ENCODE measurements around the gene IL21.
"Not testable (repeated sequence)": the region's sequence is repeated elsewhere in the genome, so short reads cannot be mapped to it uniquely, and the experiment has no call there.

The IL21 gene

GRCh38 chr4:122621016-122621507, at the start of gene IL21:
TSS of gene IL21 (minus strand) at chr4:122621066. CDS start at chr4:122621011, 55 bp downstream.
- in situ Hi-C loops (cut with MboI; ENCODE audit: low sequenced_read_pairs) = no loop called here

DNA sequence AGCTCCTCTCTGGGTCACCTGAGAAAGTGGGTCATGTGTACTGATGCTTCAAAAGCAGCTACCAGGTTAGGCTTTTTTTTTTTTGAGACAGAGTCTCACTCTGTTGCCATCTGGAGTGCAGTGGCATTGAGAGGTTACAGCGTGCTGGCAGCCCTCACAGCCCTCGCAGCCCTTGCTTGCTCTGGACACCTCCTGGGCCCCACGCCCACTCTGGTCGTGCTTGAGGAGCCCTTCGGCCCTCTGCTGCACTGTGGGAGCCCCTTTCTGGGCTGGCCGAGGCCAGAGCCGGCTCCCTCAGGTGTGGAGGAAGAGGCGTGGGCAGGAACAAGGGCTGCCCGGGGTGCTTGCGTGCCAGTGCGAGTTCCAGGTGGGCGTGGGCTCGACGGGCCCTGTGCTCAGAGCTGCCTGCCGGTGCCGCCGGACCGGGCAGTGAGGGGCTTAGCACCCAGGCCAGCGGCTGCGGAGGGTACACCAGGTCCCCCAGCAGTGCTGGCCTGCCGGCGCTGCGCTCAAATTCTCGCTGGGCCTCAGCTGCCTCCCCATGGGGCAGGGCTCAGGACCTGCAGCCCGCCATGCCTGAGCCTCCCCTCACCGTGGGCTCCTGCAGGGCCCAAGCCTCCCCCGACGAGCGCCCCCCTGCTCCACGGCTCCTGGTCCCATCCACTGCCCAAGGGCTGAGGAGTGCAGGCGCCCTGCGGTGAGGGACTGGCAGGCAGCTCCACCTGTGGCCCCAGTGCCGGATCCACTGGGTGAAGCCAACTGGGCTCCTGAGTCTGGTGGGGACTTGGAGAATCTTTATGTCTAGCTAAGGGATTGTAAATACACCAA, 49.3 kb upstream of the IL21 start:
- in situ Hi-C loops (cut with MboI; ENCODE audit: low sequenced_read_pairs) = no loop called here

DNA sequence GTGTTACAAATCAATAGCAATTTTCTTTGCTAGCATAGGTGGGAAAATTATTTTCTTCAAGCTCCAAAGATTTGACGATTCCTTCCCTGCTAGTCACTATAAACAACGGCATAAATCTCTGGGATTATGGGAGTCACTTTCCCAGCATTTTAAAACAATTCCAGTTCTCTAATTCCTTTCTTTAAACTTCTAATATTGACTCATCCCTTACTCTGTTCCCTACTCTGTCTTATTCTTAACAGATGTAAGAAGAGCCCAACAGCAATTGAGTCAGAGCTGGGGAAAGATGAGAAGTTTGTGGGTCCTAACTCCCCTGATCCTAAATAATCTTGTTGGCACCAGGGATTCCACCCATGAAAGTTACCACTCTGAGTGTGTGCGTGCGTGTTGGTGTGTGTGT, 47.4 kb upstream of the IL21 start:
- in situ Hi-C loops (cut with MboI; ENCODE audit: low sequenced_read_pairs) = no loop called here

DNA sequence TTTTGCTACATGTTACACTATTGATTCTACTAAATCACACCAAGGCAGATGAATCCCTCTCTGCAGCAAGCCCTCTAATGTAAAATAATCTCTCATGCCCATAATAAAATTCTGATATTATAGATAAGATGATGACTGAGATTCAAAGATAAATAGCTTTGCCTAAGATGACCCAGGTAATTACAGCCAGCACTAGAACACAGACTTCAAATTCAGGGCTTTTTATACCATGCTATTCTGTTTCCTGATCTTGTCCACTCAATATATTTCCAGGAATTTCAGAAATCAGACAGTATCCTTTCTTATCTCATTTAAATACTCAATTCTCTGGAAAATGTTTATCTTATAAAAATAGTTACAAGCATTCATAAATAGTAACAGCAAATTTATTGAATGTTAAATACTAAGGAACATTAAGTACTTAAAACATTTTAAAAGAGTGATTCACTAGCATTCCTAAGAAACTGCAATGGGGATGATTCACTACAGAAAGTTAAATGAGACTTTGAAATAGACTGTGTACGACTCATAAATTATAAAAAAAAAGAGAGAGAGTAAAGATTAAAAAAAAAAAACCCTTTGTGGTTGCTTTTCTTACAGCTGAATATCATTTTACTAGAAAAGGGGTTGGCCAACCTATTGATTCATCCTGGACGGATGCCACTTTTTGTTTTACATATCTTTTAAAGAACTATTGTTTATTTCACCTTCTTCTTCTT, 45.8 kb upstream of the IL21 start:
- in situ Hi-C loops (cut with MboI; ENCODE audit: low sequenced_read_pairs) = no loop called here

DNA sequence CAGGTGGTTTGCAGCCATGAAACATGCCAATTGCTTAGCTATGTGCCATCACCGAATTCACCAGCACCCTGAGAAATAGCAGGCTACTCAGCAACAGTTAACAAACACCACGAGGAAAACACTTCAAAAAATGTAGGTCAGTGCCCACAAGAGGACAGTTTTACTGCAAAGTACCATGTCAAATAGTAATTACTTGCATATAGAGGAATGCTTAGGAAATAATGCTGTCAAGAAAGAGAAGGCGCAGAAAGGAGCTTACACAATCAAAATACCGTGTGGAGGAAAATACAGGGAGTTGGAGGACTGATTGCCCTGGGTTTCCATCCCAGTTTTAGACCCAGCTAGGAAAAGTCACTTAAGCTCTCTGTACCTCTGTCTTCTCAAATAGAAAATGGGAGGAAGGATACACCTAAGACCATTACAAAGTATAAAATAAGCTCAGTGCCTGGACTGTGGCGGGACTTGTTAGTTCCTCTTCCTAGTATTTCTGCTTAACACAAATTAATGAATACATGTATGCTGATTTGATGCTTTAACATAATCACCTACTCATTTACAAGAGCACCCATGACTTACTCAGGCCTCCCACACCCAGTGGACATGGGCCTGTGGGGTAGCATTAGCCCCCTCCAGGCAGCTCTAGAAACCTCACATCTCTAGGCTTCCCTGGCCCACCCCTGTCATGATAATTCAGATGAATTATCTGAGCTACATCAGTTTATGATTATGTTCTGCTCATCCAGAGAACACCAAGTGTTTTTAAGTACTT, 44.5 kb upstream of the IL21 start:
- in situ Hi-C loops (cut with MboI; ENCODE audit: low sequenced_read_pairs) = no loop called here

- in situ Hi-C loops (cut with MboI; ENCODE audit: low sequenced_read_pairs) = no loop called here
Measured at GRCh38 chr4:122663814-122664610, 43.1 kb upstream of the IL21 start.

- in situ Hi-C loops (cut with MboI; ENCODE audit: low sequenced_read_pairs) = no loop called here
Measured at GRCh38 chr4:122663291-122663690, 42.4 kb upstream of the IL21 start.

- in situ Hi-C loops (cut with MboI; ENCODE audit: low sequenced_read_pairs) = no loop called here
Measured at GRCh38 chr4:122662701-122663100, 41.8 kb upstream of the IL21 start.

- in situ Hi-C loops (cut with MboI; ENCODE audit: low sequenced_read_pairs) = no loop called here
Measured at GRCh38 chr4:122661176-122662160, 40.6 kb upstream of the IL21 start.

- in situ Hi-C loops (cut with MboI; ENCODE audit: low sequenced_read_pairs) = no loop called here
Measured at GRCh38 chr4:122658818-122659295, 38.0 kb upstream of the IL21 start.

- in situ Hi-C loops (cut with MboI; ENCODE audit: low sequenced_read_pairs) = no loop called here
Measured at GRCh38 chr4:122658377-122658776, 37.5 kb upstream of the IL21 start.

DNA sequence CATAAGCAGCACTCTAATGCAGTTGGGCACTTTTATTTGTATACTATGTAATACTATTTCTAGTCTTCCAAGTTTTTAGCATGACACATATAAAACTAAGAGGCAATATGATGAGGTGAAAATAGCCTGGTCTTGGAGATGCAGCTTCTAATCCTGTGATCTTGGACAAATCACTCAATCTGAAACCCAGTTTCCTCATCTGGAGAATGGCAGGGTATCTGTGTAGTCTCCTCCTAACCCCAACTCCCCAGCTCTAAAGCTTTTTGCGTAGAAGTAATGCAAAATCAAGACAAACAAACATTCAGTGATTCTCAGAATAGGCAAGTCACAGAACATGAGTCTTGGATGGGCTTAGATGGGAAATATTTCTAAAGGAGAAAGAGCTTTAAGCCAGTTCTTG, 36.7 kb upstream of the IL21 start:
- in situ Hi-C loops (cut with MboI; ENCODE audit: low sequenced_read_pairs) = no loop called here

DNA sequence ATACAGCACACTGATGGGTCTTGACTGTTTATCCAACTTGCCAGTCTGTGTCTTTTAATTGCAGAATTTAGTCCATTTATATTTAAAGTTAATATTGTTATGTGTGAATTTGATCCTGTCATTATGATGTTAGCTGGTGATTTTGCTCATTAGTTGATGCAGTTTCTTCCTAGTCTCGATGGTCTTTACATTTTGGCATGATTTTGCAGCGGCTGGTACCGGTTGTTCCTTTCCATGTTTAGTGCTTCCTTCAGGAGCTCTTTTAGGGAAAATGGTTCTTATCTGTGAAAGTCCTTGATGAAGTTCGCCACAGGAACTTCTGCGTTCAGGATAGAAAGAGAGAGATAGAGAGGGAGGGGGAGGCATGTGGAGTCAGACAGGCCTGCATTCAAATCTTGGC, 35.7 kb upstream of the IL21 start:
- in situ Hi-C loops (cut with MboI; ENCODE audit: low sequenced_read_pairs) = not testable (repeated sequence)

- in situ Hi-C loops (cut with MboI; ENCODE audit: low sequenced_read_pairs) = no loop called here
Measured at GRCh38 chr4:122652379-122652778, 31.5 kb upstream of the IL21 start.

DNA sequence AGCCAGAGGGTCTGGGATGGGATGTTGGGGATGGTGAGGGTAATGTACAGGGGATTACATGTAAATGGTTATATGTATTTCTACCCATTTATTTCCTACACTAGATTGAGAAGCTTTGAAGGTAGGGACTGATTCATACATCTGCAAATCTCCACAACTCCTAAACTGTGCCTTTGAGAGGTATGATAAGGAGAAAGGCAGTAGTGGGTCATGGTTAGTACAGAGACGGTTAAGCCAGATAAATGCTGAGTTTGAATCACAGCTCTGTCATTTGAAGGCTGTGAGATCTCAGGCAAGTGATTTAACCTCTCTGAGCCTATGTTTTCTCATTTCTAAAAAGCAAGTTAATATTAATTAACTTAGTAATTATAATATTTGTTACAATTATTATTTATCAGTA, 29.3 kb upstream of the IL21 start:
- in situ Hi-C loops (cut with MboI; ENCODE audit: low sequenced_read_pairs) = no loop called here

GRCh38 chr4:122647656-122648055, 26.8 kb upstream of the IL21 start:
- in situ Hi-C loops (cut with MboI; ENCODE audit: low sequenced_read_pairs) = no loop called here

- in situ Hi-C loops (cut with MboI; ENCODE audit: low sequenced_read_pairs) = no loop called here
Measured at GRCh38 chr4:122643257-122643656, 22.4 kb upstream of the IL21 start.

DNA sequence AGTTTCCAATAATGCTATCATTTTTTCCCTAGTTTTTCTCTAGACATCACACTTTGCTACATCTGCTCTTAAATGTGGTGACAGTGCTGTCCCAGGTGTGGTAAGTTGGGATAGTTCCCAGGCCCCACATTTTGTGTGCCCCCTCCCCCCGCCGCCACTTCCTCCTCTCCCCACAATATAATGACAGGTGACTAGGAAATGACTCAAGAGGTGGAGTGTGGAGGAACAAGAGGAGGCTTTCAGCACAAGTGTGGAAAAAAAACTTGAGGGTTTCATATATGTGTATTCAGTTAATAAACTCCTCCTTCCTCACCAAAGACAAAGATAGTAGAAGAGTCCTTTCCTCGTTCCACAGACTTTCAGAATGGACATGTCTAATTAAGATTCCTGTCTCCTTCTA, 18.3 kb upstream of the IL21 start:
- in situ Hi-C loops (cut with MboI; ENCODE audit: low sequenced_read_pairs) = no loop called here

DNA sequence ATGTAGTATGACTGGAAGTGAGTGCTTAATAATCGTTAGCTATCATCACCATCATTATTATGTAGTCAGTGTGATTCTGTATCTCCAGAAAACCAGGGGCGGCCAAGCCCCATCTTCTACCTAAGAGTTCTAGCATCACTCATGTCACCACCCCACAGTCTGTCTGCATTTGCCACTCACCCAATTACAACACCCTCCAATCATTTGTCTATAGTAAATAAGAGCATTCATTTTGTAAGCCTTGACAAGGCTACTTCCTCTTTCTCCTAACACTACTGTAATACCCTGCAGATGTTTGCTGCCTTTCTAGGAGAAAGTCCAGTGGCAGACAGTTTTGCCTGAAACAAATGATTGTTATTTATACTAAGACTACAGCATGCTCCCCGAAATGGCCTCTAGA, 15.8 kb upstream of the IL21 start:
- in situ Hi-C loops (cut with MboI; ENCODE audit: low sequenced_read_pairs) = no loop called here

All from hTERT RPE-1 (cell line).